Testis (tissue), 3 donors: Measurements from ENCODE around the gene ZC3H4. TPM values are rescaled to one million over a fixed set of nuclear protein-coding genes. Genes with fewer than 3 reads are reported as not detected.

ENCODE experiments used
- DNase-seq: peaks from one replicate; pipeline ENCODE4 v3.0.0-alpha.2; 2019
- H3K27ac ChIP-seq, 2 donors: fragments of 200-600 bp; sonication (generic); one replicate each; pipeline ENCODE4 v1.5.1; 2019
- H3K27me3 ChIP-seq: fragments of 200-600 bp; sonication (generic); one replicate; pipeline ENCODE4 v1.5.1; 2019
- H3K36me3 ChIP-seq: fragments of 200-600 bp; sonication (generic); one replicate; pipeline ENCODE4 v1.5.1; 2017; ENCODE audit warnings: low read depth; ENCODE audit errors: missing control alignments
- H3K4me1 ChIP-seq: fragments of 200-600 bp; sonication (generic); one replicate; pipeline ENCODE4 v1.5.1; 2019
- H3K4me3 ChIP-seq, 2 donors: fragments of 200-600 bp; sonication (generic); one replicate each; pipeline ENCODE4 v1.5.1; 2017 to 2019
- H3K9me3 ChIP-seq: fragments of 200-600 bp; sonication (generic); one replicate; pipeline ENCODE4 v1.5.1; 2017
- POLR2A ChIP-seq: fragments of 450-650 bp; IDR thresholded peaks from one replicate; pipeline ENCODE4 v1.6.1; 2017; ENCODE audit warnings: antibody characterized with exemption, mild to moderate bottlenecking, moderate library complexity
- WGBS, 2 donors: methylation state at CpG; one replicate each; pipeline ENCODE4 v1.1.5; 2018; 5-methylcytosine and 5-hydroxymethylcytosine counted together
- intact Hi-C: fragments of 100-400 bp; cut with DNase I; formaldehyde crosslinking; loops from one replicate; pipeline ENCODE4 v1.15.1; 2023; ENCODE audit warnings: low total_unique reads
- polyA plus RNA-seq: library from polyadenylated mRNA; stranded (reverse); fragments of 350-450 nt; fragmentation: Illumina TruSeq; extraction: RNeasy Lipid Tissue Mini Kit (QIAGEN cat#74804); gene quantifications from one replicate; pipeline ENCODE4 v1.2.3, GENCODE V29; 2014; ENCODE audit warnings: low read depth, low replicate concordance; ENCODE audit not compliant: insufficient read depth
- total RNA-seq, 2 donors: library from RNA; depleted of rRNA; stranded (reverse); fragments of >200 nt; gene quantifications; one replicate each; pipeline ENCODE4 v1.2.3, GENCODE V29; 2016
- TF ChIP-seq, protein P1 (sequence below), 3 experiments: fragments of 450-650 bp in 2 of 3; fragments of 200-600 bp in 1 of 3; sonication (generic) in 1 of 3; IDR thresholded peaks; one replicate each; pipeline ENCODE4 v1.5.1; 2016 to 2019; ENCODE audit warnings: antibody characterized with exemption in 3 of 3, mild to moderate bottlenecking in 2 of 3, moderate library complexity in 1 of 3

Gene ZC3H4
- total and polyA plus RNA-seq, 3 donors from 2014 or later = 25.4 to 47.3 (median 45.2) TPM

DNA sequence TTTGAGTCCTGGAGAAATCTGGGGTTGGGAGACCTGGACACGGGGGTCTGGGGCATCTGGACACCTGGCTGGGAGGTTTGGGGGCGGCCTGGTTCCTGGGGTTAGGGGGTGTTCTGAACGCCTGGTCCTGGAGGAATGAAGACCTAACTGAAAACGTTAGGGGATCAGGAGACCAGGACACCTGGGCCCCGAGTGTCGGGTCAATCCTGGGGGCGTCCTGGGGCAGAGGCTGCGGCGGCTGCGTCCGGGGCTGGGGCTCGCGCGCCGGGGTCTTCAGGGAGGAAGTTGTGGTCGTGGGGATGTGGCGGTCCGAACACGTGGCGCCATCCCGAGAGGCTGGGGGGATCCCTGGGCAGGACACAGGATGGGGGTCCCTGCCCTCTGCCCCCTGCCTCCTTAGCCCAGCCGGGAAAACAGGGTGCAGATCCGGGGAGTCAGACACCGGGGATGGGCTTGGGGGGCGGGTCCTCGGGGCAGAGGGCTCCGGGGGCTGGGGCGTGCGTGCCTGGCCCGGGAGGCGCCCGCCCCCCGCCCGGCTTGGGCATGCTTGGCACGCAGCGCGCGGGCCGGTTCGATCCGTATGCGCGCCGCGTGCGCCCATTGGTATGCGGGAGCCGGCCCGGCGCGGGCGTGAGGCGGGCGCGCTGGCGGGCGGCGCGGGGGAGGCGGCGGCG is 93.3 kb downstream of the ZC3H4 start:
- no peaks in the 10 kb centered on the region for H3K27me3 ChIP-seq
- DNase-seq = no peak
- no peak overlapping the region for H3K27ac ChIP-seq
- H3K4me1 ChIP-seq = peaks cover 16% of the 10 kb centered on the region
- H3K9me3 ChIP-seq = no peaks in the 10 kb centered on the region
- no peaks in the 10 kb centered on the region for H3K36me3 ChIP-seq
- 0 to 1% methylated on average over 2 to 34 of the region's 62 CpGs for WGBS, 2 donors
- TF ChIP-seq, protein P1, sequence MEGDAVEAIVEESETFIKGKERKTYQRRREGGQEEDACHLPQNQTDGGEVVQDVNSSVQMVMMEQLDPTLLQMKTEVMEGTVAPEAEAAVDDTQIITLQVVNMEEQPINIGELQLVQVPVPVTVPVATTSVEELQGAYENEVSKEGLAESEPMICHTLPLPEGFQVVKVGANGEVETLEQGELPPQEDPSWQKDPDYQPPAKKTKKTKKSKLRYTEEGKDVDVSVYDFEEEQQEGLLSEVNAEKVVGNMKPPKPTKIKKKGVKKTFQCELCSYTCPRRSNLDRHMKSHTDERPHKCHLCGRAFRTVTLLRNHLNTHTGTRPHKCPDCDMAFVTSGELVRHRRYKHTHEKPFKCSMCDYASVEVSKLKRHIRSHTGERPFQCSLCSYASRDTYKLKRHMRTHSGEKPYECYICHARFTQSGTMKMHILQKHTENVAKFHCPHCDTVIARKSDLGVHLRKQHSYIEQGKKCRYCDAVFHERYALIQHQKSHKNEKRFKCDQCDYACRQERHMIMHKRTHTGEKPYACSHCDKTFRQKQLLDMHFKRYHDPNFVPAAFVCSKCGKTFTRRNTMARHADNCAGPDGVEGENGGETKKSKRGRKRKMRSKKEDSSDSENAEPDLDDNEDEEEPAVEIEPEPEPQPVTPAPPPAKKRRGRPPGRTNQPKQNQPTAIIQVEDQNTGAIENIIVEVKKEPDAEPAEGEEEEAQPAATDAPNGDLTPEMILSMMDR (IDR thresholded peaks at IDR 0.05) = no peak
- TF ChIP-seq POLR2A = no peak
- intact Hi-C loops = no loop called here
- peak overlapping the region in 1 of 2 donors; percentile 31 for H3K4me3 ChIP-seq

DNA sequence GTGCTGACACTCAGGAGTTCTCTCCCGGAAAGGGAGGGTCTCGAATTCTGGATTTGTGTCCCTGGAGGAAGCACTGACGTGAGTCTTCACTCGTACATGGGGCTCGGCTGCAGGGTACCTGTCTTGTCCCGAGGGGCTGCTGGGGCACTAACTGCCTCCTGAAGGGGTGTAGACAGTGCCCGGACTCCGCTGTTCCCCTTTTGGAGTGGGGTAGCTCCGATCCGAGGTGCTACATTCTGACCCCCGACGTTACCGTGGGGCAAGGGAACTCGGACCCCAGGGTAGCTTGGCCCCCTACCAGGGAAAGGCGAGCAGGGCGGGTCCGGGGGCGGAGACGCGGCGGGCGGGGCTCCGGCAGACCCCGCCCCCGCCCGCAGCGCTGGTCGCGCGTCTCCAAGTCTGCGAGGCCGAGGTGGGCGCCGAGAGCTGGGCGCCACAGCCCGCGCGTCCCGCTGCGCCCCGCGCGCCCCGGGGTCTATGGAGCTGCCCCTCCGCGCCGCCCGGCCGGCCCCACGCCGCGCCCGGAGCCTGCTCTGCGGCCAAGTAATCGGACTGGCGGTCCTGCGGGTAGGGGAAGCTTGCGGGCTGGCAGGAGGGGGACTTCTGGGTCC is 94.0 kb downstream of the ZC3H4 start, which contains the start of gene NPAS1:
NPAS1 (plus strand) TSS at position 407 of the 611 bp plus-strand sequence. CDS start 1,211 bp downstream, outside the sequence.
- Histone ChIP-seq H3K27me3 (no peaks in the 10 kb centered on the region), H3K9me3 (no peaks in the 10 kb centered on the region), H3K36me3 (no peaks in the 10 kb centered on the region), H3K27ac (no peak within 1 kb of the TSS), H3K4me3 (peak within 1 kb of the TSS in 1 of 2 donors; percentile 31), H3K4me1 (peaks cover 16% of the 10 kb centered on the region)
- intact Hi-C loops = no loop called here
- DNase-seq = no peak
- TF ChIP-seq, protein P1 (IDR thresholded peaks at IDR 0.05) = no peak
- TF ChIP-seq POLR2A = no peak
- WGBS, 2 donors = 2 to 8% methylated on average over 6 to 45 of the region's 58 CpGs

DNA sequence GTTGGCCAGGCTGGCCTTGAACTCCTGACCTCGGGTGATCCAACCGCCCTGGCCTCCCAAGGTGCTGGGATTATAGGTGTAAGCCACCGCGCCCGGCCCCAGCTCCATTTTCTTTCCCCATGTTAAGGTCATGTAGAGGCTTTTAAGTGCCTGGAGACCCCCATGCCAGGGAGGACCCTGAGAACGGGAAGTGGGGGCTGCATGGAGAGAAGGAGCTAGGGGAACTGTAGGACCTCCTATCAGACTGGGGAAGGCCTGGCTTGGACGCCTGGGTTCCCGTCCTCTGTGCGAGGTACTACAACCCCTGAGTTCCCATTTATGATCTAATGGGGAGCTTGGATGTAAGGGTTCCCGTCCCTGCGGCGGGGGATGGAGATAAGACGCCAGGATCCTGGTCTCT is 94.7 kb downstream of the ZC3H4 start:
- no peaks in the 10 kb centered on the region for H3K27me3 ChIP-seq
- no peak for TF ChIP-seq POLR2A
- TF ChIP-seq, protein P1 (IDR thresholded peaks at IDR 0.05) = no peak
- H3K27ac ChIP-seq = no peak overlapping the region
- H3K9me3 ChIP-seq = no peaks in the 10 kb centered on the region
- no peak for DNase-seq
- H3K36me3 ChIP-seq = no peaks in the 10 kb centered on the region
- peaks cover 16% of the 10 kb centered on the region for H3K4me1 ChIP-seq
- no peak overlapping the region for H3K4me3 ChIP-seq
- intact Hi-C loops = no loop called here
- 40 to 52% methylated on average over 10 to 13 of the region's 13 CpGs for WGBS, 2 donors

Other genes starting within 250 kb of the ZC3H4 start
- 1 to 10 TPM; 1.1 to 2.5 TPM for gene NPAS1, start 93.9 kb downstream of the ZC3H4 start, total RNA-seq
- 1.1 TPM for gene NPAS1, start 93.9 kb downstream of the ZC3H4 start, polyA plus RNA-seq
- 10 to 100 TPM; 28.1 to 28.7 TPM for gene TMEM160, start 65.2 kb downstream of the ZC3H4 start, total RNA-seq
- gene TMEM160, start 65.2 kb downstream of the ZC3H4 start, polyA plus RNA-seq = 7.1 TPM
- gene SAE1, start 17.1 kb upstream of the ZC3H4 start, total RNA-seq = 100 to 1,000 TPM; 105 to 124 TPM
- gene SAE1, start 17.1 kb upstream of the ZC3H4 start, polyA plus RNA-seq = 185 TPM
- gene BBC3, start 117.4 kb upstream of the ZC3H4 start, total RNA-seq = 10 to 100 TPM; 10.0 to 10.2 TPM
- gene BBC3, start 117.4 kb upstream of the ZC3H4 start, polyA plus RNA-seq = 3.3 TPM
- 10 to 100 TPM; 61.0 to 65.0 TPM for gene CCDC9, start 142.7 kb upstream of the ZC3H4 start, total RNA-seq
- gene CCDC9, start 142.7 kb upstream of the ZC3H4 start, polyA plus RNA-seq = 50.9 TPM
- 10 to 100 TPM; 20.8 to 29.5 TPM for gene INAFM1, start 161.1 kb upstream of the ZC3H4 start, total RNA-seq
- gene INAFM1, start 161.1 kb upstream of the ZC3H4 start, polyA plus RNA-seq = 9.0 TPM
- gene C5AR1, start 196.1 kb upstream of the ZC3H4 start, total RNA-seq = 1 to 10 TPM; 3.9 to 6.1 TPM
- gene C5AR1, start 196.1 kb upstream of the ZC3H4 start, polyA plus RNA-seq = 3.5 TPM
- gene C5AR2, start 218.4 kb upstream of the ZC3H4 start, total RNA-seq = 1 to 10 TPM; 2.7 to 3.9 TPM
- 2.8 TPM for gene C5AR2, start 218.4 kb upstream of the ZC3H4 start, polyA plus RNA-seq
- 100 to 1,000 TPM in 1 of 2 donors, 10 to 100 TPM in 1; 67.5 to 102 TPM for gene DHX34, start 235.5 kb upstream of the ZC3H4 start, total RNA-seq
- 55.1 TPM for gene DHX34, start 235.5 kb upstream of the ZC3H4 start, polyA plus RNA-seq